Epidermal melanocyte (primary cell): Measurements from ENCODE around the gene PPEF1.
A peak's percentile ranks its signal among the peaks of the same experiment; 100 is the strongest.

Source experiments
- DNase-seq: peaks from one replicate; pipeline ENCODE4 v3.0.0; 2011; ENCODE audit warnings: low spot score; ENCODE audit not compliant: insufficient read length

The PPEF1 gene

GRCh38 chrX:18707426-18708049 lies at the start of gene PPEF1:
Gene PPEF1, plus strand, starts transcription at chrX:18707645. Its CDS starts 136 bp downstream, at chrX:18707781.
- peak; percentile 27 for DNase-seq

DNA sequence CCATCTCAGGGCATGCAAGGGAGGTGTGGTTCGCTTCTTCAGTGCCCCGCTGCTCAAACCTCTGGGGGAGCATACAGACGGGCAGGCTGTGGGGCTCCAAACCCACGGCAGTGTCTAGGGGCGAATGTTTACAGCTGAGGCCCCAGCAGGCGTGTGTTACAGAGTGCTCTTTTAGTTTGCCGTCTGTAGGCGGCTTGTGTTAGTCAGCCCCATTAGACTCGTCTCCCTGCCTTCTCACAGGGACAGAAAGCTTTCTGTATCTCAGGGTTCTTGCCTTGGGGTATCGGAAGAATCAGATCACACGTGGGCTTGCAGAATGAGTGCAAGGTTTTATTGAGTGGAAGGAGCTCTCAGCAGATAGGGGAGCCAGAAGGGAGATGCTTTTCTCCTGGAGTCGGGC lies 46.2 kb upstream of the PPEF1 start:
- no peak for DNase-seq

DNA sequence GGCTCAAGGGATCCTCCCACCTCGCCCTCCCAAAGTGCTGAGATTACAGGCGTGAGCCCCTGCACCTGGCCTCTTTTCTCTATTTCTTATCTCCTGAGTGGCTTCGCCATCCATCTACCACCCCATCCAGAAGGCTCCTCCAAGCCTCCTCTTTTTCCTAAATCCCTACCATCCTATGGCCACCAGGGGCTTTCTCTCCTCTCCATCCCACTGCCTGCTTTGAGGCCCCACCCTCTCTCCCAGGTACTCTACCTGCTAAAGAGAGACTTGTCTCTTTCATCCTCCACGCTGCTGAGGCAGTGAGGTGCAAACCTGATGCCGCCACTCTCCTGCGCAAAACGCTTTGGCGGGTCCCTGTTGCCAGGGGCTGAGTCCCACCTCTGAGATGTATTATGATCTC lies 42.5 kb upstream of the PPEF1 start:
- no peak for DNase-seq

DNA sequence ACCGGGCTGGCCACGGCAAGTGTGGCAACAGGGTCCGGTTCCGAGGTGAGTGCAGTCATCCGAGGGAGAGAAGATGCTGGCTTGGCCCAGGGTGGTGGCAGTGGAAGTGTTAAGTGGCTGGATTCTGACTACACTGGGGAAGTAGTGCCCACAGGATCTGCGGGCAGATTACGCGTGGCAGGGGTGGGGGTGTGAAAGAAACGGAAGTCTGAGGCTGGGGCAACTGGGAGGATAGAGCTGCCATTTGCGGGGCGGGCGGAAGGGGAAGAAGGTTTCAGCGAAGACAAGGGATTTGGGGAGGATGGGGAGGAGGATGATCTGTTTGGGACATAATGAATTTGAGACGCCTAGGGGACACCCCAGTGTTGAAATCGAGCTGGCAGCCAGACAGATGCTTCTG lies 40.8 kb upstream of the PPEF1 start:
- DNase-seq = no peak

GRCh38 chrX:18668071-18668835 lies 39.2 kb upstream of the PPEF1 start:
- DNase-seq = no peak

- no peak for DNase-seq
Measured at GRCh38 chrX:18672008-18672407, 35.4 kb upstream of the PPEF1 start, which contains the start of gene RS1. Gene RS1, minus strand, starts transcription at chrX:18672108. Its CDS starts 40 bp downstream, at chrX:18672068.

DNA sequence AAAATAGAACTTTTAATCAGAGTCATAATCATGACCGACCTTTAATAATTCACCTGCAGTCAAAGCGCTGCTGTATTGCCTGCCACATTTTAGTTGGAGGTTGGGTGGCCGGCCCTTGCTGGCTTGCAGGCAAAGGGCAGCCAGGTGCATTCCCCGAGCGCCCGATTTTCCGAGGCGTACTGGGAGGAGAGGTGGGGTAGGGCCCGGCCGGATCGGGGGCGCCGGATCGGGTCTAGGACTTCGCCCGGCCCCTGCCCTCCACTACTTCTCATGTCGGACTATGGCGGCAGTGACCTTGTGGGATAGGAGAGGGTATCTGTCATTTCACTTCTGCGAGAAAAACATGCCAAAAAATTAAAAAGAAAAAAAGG lies 33.0 kb upstream of the PPEF1 start:
- DNase-seq = no peak

DNA sequence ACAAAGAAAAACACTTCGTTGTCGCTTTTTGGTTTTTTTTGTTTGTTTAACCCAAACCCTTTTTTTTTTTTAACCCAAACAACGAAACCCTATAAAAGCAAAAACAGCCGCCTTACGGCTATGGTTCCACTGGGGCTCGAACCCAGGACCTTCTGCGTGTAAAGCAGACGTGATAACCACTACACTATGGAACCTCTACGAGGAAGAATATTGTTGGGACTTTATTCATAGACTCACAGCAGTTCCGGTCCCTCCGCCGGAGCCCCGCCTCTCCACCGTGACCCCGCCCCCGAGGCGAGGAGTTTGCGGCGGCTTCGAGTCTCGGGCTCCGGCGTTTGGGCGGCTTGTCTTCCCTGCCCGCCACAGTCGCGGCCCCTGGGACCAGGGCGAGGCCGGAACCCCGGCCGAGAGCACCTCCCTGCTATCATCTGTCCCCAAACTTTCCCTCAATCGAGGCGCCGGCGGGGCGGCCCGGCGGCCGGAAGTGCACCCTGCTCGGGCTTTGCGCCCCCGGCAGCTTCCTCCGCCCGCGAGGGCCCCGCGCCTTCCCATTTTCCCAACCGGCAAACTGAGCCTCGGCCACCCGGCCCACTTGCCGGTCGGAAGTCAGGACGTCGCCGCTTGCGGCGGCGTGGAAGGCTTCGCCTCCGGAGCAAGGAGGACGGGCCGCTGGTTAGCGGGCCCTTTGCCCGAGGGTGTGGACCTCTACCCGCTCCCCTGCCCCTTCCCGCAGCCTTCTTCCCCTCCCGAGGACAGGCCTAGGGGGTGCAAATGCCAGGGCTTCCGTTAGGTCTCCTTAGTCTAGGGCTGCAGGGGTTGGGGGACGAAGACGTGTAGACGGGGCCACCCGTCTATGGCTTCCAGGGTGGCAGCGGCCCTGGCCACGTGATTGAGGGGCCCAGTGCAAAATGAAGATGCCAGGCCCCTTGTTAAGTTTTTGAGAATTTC lies 32.4 kb upstream of the PPEF1 start:
- peak; percentile 21 for DNase-seq

DNA sequence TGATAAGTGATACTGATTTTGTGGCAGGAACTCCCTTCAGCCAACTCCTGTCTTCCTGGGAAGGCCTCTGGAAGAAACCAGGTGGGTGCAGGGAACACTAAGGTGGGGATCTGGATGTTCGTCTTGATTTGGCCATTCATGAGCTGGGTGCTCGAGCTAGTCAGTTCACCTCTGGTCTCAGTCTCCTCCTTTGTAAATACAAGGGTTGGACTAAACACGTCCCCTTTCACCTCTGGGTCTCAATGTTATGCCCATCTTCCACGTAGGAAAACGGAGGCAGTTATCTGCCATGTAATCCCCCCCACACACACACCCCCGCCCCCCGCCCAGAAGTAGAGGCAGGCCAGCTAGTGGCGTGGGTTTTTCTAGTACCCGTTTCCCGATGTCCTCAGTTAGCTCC lies 31.4 kb upstream of the PPEF1 start:
- no peak for DNase-seq

- no peak for DNase-seq
Measured at GRCh38 chrX:18676470-18676869, 31.0 kb upstream of the PPEF1 start.

GRCh38 chrX:18677161-18677869 lies 30.1 kb upstream of the PPEF1 start:
- no peak for DNase-seq

DNA sequence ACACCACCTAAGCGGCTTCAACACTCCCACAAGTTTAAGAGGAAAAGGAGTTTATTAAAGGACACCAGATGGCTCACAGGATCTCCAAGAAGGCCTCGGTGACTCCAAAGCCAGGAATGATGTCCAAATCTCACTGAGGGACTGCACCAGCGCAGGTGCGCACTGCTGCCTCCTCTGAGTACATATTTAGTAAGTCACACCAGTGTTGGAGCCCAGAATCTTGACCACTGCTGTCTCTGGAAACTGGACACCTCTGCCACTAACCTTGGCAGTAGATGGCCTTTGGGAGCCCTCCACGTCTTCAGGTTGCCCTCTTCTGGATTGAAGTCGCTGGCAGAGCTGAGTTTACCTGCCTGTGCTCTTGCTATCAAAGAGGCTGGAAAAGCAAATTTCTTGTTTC lies 25.4 kb upstream of the PPEF1 start:
- DNase-seq = no peak

- DNase-seq = no peak
Measured at GRCh38 chrX:18682979-18683387, 24.5 kb upstream of the PPEF1 start.

DNA sequence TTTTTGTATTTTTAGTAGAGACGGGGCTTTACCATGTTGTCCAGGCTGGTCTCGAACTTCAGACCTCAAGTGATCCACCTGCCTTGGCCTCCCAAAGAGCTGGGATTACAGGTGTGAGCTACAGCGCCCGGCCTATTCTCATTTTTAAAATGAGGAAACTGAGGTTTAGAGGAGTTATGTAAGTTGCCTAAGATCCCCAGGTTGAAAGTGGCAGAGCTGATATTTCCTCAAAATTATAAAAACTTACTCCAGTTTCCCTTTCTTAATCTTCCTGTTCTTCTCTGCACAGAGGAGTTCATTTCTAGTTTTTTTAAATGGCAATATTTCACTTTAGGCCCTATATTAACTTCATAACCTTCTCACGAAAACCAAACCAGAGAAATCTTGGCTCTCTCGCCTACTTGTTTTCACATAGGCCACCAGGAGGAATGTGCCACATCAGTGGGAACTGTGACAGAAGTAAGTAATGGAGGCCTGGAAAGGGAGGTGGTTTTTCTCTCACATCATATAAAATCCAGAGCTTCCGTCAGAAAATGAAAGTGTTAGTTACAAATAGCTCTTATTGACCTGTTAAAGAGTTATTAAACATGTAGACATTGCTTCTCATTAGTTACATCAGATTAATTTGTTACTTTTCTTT lies 19.5 kb upstream of the PPEF1 start:
- no peak for DNase-seq

DNA sequence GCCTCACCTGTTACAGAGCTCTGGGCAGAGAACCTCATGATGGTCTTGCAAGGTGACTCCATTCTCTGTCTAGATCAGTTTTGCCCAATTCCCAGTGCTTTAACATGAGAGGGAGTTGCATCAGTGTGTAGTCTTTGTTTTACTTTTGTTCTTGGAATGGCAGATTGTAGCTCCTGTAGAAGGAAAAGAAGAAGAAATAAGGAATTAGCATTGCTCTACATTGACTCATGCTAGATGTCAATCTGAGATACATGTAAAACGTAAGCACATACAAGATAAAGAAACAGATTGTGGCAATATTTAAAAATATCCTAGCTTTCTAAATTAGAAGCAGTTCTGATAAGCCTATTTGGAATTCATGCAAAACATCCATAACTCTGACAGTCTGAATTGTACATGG lies 16.0 kb upstream of the PPEF1 start:
- no peak for DNase-seq

- DNase-seq = no peak
Measured at GRCh38 chrX:18692541-18692940, 14.9 kb upstream of the PPEF1 start.

DNA sequence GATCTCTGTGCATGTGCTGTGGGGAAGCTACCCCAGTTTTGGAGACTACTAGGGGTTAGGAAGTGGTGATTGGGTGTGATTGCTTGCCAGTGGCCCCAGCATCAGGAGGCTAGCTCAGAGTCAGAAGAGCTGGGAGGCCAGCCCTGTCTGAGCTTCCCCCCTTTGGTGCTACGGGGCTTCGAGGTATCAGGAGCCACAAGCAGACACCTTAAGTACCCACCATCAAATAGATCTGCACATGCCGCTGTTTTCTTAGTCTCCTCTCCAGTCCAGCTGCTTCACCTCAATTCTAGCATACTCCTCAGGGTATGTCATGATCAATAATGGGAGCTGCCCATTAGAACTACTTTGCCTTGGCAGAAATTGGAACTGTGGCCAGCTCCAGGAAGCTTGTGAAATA lies 10.8 kb upstream of the PPEF1 start:
- DNase-seq = no peak

GRCh38 chrX:18698737-18699650 lies 8.5 kb upstream of the PPEF1 start:
- DNase-seq = no peak

DNA sequence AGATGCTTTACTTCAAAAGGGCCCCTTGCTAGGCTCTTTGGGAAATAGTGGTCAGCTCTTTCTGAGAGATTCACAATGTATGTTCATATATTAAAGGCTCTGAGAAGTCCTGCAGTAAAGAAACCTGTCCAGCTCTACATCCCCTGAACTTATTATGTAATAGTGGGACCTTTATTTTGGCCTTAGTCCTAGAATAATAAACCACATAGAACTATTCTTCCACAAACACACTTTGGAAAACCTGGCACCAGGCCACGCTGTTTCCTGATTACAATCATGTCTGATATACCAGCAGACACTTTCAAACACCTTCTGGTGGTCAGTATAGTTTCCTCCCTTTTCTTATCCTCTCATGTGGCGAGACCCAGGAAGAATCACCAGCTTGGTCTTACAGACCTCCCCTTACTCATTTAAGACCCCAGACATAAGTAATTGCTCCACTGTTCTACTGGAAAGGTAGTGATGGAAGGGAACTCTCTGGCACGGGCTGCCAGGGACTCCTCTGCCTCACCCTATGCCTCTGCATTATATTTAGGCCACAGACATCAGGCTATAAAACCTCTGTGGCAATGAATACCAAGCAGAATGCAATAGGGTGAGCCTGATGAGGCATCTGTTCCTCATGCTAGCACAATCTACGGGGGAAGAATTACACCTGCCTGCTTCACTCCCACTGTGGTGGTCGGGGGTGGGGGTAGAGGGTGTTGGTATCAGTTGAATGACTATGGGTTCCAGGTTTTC lies 5.7 kb upstream of the PPEF1 start:
- no peak for DNase-seq
